ENCODE data around the gene ZNF524. TPM values are rescaled to one million over a fixed set of nuclear protein-coding genes. Genes with fewer than 3 reads are reported as not detected.

The ZNF524 gene
- total RNA-seq, 1 donor from 2014 or later = 19.0 TPM

- Mint-ChIP-seq H3K4me1 (peaks cover 20% of the 10 kb centered on the region), H3K27ac (no peak overlapping the region), H3K27me3 (no peaks in the 10 kb centered on the region), H3K4me3 (no peak overlapping the region), H3K9me3 (no peaks in the 10 kb centered on the region), H3K36me3 (ENCODE audit: low read depth) (peaks cover 44% of the 10 kb centered on the region)
- intact Hi-C loops (cut with micrococcal nuclease) = no loop called here
- DNase-seq = no peak
These were observed 13.3 kb downstream of the ZNF524 start for GRCh38 chr19:55613396-55613795.

DNA sequence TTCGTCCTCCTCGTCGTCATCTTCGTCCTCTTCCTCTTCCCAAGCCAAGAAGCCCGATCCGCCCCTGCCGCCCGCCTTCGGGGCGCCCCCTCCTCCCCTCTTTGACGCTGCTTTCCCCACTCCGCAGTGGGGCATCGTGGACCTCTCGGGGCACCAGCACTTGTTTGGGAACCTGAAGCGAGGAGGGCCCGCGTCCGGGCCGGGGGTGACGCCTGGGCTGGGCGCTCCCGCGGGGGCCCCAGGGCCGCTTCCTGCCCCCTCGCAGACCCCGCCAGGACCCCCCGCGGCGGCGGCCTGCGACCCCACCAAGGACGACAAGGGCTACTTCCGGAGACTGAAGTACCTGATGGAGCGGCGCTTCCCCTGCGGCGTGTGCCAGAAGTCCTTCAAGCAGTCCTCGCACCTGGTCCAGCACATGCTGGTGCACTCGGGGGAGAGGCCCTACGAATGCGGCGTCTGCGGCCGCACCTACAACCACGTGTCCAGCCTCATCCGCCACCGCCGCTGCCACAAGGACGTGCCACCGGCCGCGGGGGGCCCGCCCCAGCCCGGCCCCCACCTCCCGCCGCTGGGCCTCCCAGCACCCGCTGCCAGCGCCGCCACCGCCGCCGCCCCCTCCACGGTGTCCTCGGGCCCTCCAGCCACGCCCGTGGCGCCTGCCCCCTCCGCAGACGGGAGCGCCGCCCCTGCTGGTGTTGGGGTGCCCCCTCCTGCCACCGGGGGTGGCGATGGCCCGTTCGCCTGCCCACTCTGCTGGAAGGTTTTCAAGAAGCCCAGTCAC, 14.0 kb downstream of the ZNF524 start:
- Mint-ChIP-seq H3K9me3 (no peaks in the 10 kb centered on the region), H3K27ac (no peak overlapping the region), H3K36me3 (ENCODE audit: low read depth) (peaks cover 43% of the 10 kb centered on the region), H3K4me3 (no peak overlapping the region), H3K4me1 (peaks cover 17% of the 10 kb centered on the region), H3K27me3 (no peaks in the 10 kb centered on the region)
- intact Hi-C loops (cut with micrococcal nuclease) = no loop called here
- no peak for DNase-seq

DNA sequence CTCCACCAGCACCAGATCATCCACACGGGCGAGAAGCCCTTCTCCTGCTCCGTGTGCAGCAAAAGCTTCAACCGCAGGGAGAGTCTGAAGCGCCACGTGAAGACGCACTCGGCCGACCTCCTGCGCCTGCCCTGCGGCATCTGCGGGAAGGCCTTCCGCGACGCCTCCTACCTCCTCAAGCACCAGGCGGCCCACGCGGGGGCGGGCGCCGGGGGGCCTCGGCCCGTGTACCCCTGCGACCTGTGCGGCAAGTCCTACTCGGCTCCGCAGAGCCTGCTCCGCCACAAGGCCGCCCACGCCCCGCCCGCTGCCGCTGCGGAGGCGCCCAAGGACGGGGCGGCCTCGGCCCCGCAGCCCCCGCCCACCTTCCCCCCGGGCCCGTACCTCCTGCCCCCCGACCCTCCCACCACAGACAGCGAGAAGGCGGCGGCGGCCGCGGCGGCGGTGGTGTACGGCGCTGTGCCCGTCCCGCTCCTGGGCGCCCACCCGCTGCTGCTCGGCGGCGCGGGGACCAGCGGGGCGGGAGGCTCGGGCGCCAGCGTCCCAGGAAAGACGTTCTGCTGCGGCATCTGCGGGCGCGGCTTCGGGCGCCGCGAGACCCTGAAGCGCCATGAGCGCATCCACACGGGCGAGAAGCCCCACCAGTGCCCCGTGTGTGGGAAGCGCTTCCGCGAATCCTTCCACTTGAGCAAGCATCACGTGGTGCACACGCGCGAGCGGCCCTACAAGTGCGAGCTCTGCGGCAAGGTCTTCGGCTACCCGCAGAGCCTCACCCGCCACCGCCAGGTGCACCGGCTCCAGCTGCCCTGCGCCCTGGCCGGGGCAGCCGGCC, 14.8 kb downstream of the ZNF524 start:
- DNase-seq = no peak
- Mint-ChIP-seq H3K27ac (no peak overlapping the region), H3K9me3 (no peaks in the 10 kb centered on the region), H3K4me3 (no peak overlapping the region), H3K4me1 (peaks cover 17% of the 10 kb centered on the region), H3K27me3 (no peaks in the 10 kb centered on the region), H3K36me3 (ENCODE audit: low read depth) (peaks cover 35% of the 10 kb centered on the region)
- intact Hi-C loops (cut with micrococcal nuclease) = no loop called here

DNA sequence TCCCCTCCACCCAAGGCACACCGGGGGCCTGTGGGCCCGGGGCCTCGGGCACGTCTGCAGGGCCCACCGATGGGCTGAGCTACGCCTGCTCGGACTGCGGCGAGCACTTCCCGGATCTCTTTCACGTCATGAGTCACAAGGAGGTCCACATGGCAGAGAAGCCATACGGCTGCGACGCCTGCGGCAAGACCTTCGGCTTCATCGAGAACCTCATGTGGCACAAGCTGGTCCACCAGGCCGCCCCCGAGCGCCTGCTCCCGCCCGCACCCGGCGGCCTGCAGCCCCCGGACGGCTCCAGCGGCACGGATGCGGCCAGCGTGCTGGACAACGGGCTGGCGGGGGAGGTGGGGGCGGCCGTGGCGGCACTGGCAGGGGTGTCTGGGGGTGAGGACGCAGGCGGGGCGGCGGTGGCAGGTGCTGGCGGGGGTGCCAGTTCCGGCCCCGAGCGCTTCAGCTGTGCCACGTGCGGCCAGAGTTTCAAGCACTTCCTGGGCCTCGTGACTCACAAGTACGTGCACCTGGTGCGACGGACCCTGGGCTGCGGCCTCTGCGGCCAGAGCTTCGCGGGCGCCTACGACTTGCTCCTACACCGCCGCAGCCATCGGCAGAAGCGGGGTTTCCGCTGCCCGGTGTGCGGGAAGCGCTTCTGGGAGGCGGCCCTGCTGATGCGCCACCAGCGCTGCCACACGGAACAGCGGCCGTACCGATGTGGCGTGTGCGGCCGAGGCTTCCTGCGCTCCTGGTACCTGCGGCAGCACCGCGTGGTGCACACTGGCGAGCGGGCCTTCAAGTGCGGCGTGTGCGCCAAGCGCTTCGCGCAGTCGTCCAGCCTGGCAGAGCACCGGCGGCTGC, 15.7 kb downstream of the ZNF524 start:
- H3K4me3 Mint-ChIP-seq = no peak overlapping the region
- peaks cover 23% of the 10 kb centered on the region for H3K4me1 Mint-ChIP-seq
- no peak overlapping the region for H3K27ac Mint-ChIP-seq
- intact Hi-C loops (cut with micrococcal nuclease) = no loop called here
- no peak for DNase-seq
- H3K36me3 Mint-ChIP-seq (ENCODE audit: low read depth) = peaks cover 29% of the 10 kb centered on the region
- no peaks in the 10 kb centered on the region for H3K27me3 Mint-ChIP-seq
- H3K9me3 Mint-ChIP-seq = no peaks in the 10 kb centered on the region

DNA sequence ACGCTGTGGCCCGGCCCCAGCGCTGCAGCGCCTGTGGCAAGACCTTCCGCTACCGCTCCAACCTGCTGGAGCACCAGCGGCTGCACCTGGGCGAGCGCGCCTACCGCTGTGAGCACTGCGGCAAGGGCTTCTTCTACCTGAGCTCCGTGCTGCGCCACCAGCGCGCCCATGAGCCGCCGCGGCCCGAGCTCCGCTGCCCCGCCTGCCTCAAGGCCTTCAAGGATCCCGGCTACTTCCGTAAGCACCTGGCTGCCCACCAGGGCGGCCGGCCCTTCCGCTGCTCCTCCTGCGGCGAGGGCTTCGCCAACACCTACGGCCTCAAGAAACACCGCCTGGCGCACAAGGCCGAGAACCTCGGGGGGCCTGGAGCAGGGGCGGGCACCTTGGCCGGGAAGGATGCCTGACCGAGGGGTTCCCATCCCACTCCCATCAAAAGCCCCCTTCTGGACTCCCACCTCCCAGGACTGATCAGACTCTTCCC, 16.3 kb downstream of the ZNF524 start:
- Mint-ChIP-seq H3K9me3 (no peaks in the 10 kb centered on the region), H3K27me3 (no peaks in the 10 kb centered on the region), H3K4me3 (no peak overlapping the region), H3K36me3 (ENCODE audit: low read depth) (peaks cover 25% of the 10 kb centered on the region), H3K4me1 (peaks cover 22% of the 10 kb centered on the region), H3K27ac (no peak overlapping the region)
- intact Hi-C loops (cut with micrococcal nuclease) = no loop called here
- no peak for DNase-seq

GRCh38 chr19:55617426-55617825, 17.3 kb downstream of the ZNF524 start:
- intact Hi-C loops (cut with micrococcal nuclease) = no loop called here
- no peak overlapping the region for H3K4me3 Mint-ChIP-seq
- H3K4me1 Mint-ChIP-seq = peaks cover 16% of the 10 kb centered on the region
- no peak for DNase-seq
- H3K9me3 Mint-ChIP-seq = no peaks in the 10 kb centered on the region
- no peaks in the 10 kb centered on the region for H3K27me3 Mint-ChIP-seq
- H3K36me3 Mint-ChIP-seq (ENCODE audit: low read depth) = peaks cover 18% of the 10 kb centered on the region
- H3K27ac Mint-ChIP-seq = no peak overlapping the region

DNA sequence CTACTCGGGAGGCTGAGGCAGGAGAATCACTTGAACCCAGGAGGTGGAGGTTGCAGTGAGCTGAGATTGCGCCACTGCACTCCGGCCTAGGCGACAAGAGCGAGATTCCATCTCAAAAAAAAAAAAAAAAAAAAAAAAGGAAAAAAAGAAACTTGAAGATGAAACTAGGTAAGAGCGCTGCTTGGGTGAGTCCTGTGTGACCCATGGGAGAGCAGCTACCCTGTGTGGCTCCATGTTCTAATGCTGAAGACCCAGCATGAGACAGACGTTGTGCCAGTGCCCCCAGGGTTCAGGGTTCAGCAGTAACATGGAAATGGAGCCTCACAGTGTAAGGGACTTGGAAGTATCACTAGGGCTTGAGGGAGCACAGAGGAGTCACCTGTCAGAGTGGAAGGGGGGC, 18.3 kb downstream of the ZNF524 start:
- peaks cover 11% of the 10 kb centered on the region for H3K36me3 Mint-ChIP-seq (ENCODE audit: low read depth)
- no peaks in the 10 kb centered on the region for H3K9me3 Mint-ChIP-seq
- H3K27me3 Mint-ChIP-seq = no peaks in the 10 kb centered on the region
- no peak for DNase-seq
- H3K4me1 Mint-ChIP-seq = peaks cover 12% of the 10 kb centered on the region
- no peak overlapping the region for H3K4me3 Mint-ChIP-seq
- H3K27ac Mint-ChIP-seq = no peak overlapping the region
- intact Hi-C loops (cut with micrococcal nuclease) = no loop called here

- no peak overlapping the region for H3K4me3 Mint-ChIP-seq
- no peaks in the 10 kb centered on the region for H3K9me3 Mint-ChIP-seq
- DNase-seq = no peak
- H3K4me1 Mint-ChIP-seq = peaks cover 17% of the 10 kb centered on the region
- peaks cover 11% of the 10 kb centered on the region for H3K36me3 Mint-ChIP-seq (ENCODE audit: low read depth)
- H3K27me3 Mint-ChIP-seq = no peaks in the 10 kb centered on the region
- H3K27ac Mint-ChIP-seq = no peak overlapping the region
- intact Hi-C loops (cut with micrococcal nuclease) = no loop called here
These were observed 19.2 kb downstream of the ZNF524 start for GRCh38 chr19:55619286-55619685.

- Mint-ChIP-seq H3K36me3 (ENCODE audit: low read depth) (peaks cover 11% of the 10 kb centered on the region), H3K27ac (no peak overlapping the region), H3K27me3 (no peaks in the 10 kb centered on the region), H3K9me3 (no peaks in the 10 kb centered on the region), H3K4me3 (no peak overlapping the region), H3K4me1 (peaks cover 26% of the 10 kb centered on the region)
- intact Hi-C loops (cut with micrococcal nuclease) = loop anchor here (5.0 to 10.0 kb wide), 2 partner anchors 38 to 1156 kb away; partner anchors contain the start of genes LENG9 and ZNF579
- no peak for DNase-seq
These were observed 20.5 kb downstream of the ZNF524 start for GRCh38 chr19:55620410-55621204.

- Mint-ChIP-seq H3K27me3 (no peaks in the 10 kb centered on the region), H3K4me3 (no peak overlapping the region), H3K9me3 (no peaks in the 10 kb centered on the region), H3K4me1 (peaks cover 30% of the 10 kb centered on the region), H3K36me3 (ENCODE audit: low read depth) (peaks cover 11% of the 10 kb centered on the region), H3K27ac (no peak overlapping the region)
- no peak for DNase-seq
- intact Hi-C loops (cut with micrococcal nuclease) = loop anchor here (5.0 to 10.0 kb wide), 2 partner anchors 39 to 1156 kb away; partner anchors contain the start of genes LENG9 and ZNF579
These were observed 21.2 kb downstream of the ZNF524 start for GRCh38 chr19:55621205-55621672.

DNA sequence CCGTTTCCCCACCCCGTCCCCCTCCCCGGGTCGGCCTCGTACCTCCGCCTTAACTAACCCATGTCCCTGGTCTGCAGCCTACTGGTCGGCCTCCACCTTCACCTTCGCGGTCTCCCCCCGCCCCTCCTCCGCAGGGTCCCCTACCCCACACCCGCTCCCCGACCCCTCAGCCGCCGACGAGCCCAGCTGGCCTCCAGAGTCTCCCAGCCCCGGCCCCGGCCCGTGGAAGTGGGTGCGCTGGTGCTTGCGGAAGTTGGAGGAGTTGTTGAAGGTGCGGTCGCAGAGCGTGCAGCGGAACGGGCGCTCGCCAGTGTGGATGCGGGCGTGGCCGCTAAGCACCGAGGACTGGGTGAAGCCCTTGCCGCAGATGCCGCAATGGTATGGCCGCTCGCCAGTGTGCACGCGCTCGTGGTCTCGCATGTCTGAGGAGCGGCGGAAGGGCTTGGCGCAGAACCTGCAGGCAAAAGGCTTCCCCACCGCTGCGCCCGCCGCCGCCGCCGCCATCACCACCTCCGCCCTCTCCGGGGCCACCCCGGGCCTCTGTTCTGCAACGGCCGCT, 21.7 kb downstream of the ZNF524 start:
- Mint-ChIP-seq H3K36me3 (ENCODE audit: low read depth) (peaks cover 10% of the 10 kb centered on the region), H3K4me1 (peaks cover 35% of the 10 kb centered on the region), H3K9me3 (no peaks in the 10 kb centered on the region), H3K4me3 (no peak overlapping the region), H3K27ac (no peak overlapping the region), H3K27me3 (peaks cover under 1% of the 10 kb centered on the region)
- intact Hi-C loops (cut with micrococcal nuclease) = loop anchor here (5.0 to 10.0 kb wide), 2 partner anchors 39 to 1157 kb away; partner anchors contain the start of genes LENG9 and ZNF579
- no peak for DNase-seq

DNA sequence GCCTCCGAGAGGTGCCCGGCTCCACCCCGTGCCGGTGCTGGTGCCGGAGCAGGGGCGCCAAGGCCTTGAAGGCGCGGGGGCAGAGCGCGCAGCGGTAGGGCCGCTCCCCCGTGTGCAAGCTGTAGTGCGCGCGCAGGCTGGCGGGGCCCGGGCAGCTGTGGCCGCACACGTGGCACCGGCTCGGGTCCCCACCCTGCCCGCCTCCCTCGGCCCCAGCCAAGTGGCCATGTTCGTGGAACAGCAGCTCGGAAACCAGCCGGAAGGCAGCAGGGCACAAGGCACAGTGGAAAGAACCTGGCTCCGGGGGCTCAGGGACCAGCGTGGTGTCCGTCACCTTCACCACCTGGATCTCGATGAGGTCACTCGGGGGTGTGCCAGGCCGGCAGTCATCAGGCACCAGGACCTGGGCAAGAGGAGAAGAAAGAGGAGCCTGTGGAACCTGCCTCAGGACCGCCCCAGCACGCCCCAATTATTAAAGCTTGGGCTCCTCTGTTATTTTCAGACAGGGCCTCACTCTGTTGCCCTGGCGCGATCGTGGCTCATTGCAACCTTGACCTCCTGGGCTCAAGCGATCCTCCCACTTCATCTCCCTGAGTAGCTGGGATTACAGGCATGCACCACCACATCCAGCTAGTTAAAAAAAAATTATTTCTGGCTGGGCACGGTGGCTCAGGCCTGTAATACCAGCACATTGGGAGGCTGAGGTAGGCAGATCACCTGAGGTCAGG, 22.3 kb downstream of the ZNF524 start:
- Mint-ChIP-seq H3K27ac (no peak overlapping the region), H3K36me3 (ENCODE audit: low read depth) (peaks cover 5% of the 10 kb centered on the region), H3K9me3 (no peaks in the 10 kb centered on the region)

More for the DNA sequence above, 22.3 kb downstream of the ZNF524 start:
- peaks cover 3% of the 10 kb centered on the region for H3K27me3 Mint-ChIP-seq
- H3K4me1 Mint-ChIP-seq = peaks cover 40% of the 10 kb centered on the region
- intact Hi-C loops (cut with micrococcal nuclease) = loop anchor here (5.0 to 10.0 kb wide), 2 partner anchors 40 to 1158 kb away; partner anchors contain the start of genes LENG9 and ZNF579
- DNase-seq = no peak
- no peak overlapping the region for H3K4me3 Mint-ChIP-seq

Measured in activated CD4-positive, alpha-beta T cell treated with anti-CD3 and anti-CD28 coated beads, Interleukin-2, amount 10 ng/mL, durations not matched to agents 24 days and 14 days (primary cell).